ENCODE measurements around the gene AMH.

AMH gene

DNA sequence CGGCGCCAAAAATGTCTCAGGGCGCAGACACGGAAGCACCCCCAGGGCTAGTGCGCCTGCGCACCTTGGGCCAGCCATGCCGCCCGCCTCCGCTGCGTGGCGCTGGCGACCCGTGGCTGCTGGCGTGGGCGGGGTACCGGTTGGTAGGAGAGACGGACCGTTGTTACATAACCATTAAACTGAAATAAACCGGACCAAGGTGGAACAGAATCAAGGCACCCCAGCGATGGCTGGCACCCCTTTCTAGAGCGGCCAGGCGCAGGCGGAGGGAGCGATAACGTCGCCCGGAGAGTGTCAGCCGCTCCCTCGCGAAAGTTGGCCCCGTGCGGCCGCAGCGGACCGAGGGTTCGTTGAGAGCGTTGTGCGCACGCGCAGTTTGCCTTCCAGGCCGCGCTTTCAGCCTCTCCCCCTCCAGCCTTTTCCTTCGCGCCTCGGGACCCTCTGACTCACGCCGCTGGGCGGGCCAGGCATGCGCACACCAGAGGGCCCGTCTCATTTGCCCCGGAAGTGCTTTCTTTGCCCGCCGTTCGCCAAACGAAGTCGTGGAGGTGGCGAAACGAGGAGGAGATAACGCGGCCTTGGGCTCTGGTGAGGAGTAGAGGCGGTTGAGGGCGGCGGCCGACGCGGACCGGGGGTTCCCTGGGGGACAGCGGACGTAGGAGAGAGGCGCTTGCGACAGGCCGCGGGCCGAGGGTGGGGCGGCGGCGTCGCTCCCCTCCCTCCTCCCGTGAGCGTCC lies 12.6 kb upstream of the AMH start, which contains the start of the genes PLEKHJ1 and SF3A2:
TSS of gene PLEKHJ1 (minus strand) at position 16 of the 737 bp plus-strand sequence. CDS start 81 bp downstream, outside the sequence.
TSS of gene SF3A2 (plus strand) at position 511 of the 737 bp plus-strand sequence. CDS start 6,595 bp downstream, outside the sequence.
- peak; percentile 98 for DNase-seq

DNA sequence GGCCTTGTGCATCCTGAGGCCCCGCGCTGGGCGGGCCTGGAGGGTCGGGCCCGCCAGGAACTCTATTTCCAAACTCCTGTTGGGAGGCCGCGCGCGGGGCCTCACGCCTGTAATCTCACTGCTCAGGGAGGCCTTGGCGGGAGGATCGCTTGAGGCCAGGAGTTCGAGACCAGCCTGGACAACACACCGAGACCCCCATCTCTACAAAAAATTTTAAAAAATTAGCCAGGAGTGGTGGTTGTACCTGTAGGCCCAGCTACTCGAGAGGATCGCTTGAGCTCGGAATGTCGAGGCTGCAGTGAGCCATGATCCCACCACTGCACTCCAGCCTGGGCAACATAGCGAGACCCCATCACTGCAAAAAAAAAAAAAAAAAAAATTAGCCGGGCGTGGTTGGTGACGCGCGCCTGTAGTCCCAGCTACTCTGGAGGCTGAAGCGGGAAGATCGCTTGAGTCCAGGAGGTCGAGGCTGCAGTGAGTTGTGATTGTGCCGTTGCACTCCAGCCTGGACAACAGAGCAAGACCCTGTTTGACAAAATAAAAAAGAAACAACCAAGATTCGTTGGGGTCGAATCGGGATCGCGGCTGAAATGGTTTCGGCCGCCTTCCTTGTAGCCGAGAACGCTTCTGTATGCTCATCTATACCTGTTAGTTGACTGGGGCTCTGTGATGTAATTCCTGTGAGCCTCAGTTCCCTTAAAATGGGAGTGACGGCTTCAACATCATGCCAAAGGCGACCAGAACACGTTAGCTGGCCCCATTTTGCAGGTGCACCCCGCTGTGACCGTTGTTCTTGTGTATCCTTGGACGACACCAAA lies 11.9 kb upstream of the AMH start:
- DNase-seq: no peak

- DNase-seq: no peak
These were observed 11.3 kb upstream of the AMH start for GRCh38 chr19:2237869-2238153.

GRCh38 chr19:2239173-2239572 lies 9.9 kb upstream of the AMH start:
- DNase-seq: no peak

DNA sequence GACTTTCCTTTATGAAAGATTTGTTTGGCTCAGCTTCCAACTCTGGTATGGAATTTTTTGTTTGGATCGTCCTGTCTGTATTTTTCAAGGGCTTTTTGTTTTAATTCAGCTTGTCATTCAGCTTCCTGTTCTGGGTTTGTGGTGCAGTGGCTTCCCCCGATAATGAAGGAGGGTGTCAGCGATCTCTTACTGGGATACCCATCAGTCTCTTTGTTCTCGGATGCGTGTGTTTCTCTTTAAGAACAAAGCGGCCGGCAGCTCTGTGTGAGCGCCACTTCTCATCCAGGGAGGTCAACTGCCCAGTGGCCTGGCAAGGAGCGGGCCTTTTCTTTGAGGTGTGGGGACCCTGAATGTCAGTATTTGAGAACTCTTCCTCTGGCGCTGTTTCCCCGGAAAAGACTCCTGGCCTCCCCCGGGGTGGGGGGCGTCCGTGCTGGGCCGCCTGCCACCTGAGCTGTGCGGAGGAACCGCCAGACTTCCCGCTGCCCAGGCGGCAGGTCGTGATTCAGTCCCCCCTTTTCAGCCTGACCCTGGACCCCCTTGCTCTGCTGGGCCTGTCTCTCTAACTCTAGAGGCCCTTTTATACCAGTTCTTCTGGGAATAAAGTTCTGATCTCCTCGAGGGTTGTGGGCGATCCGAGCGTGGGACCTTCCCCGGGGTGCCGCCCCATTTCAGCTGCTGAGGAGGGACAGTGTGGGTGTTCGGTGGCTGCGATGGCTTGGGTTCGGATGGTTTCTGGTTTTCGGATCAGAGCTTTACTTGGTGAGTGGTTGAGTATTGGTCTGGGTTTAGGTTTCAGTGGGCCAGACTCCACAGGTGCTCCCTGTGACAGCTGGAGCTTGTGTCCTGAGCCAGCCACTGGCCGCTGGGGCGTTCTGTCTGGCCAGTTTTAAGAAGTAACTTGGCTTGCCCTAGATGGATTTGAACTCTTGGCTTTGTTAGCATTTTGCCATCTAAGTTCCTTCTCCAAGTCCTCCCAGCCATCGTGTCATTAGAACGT lies 9.1 kb upstream of the AMH start:
- no peak for DNase-seq

DNA sequence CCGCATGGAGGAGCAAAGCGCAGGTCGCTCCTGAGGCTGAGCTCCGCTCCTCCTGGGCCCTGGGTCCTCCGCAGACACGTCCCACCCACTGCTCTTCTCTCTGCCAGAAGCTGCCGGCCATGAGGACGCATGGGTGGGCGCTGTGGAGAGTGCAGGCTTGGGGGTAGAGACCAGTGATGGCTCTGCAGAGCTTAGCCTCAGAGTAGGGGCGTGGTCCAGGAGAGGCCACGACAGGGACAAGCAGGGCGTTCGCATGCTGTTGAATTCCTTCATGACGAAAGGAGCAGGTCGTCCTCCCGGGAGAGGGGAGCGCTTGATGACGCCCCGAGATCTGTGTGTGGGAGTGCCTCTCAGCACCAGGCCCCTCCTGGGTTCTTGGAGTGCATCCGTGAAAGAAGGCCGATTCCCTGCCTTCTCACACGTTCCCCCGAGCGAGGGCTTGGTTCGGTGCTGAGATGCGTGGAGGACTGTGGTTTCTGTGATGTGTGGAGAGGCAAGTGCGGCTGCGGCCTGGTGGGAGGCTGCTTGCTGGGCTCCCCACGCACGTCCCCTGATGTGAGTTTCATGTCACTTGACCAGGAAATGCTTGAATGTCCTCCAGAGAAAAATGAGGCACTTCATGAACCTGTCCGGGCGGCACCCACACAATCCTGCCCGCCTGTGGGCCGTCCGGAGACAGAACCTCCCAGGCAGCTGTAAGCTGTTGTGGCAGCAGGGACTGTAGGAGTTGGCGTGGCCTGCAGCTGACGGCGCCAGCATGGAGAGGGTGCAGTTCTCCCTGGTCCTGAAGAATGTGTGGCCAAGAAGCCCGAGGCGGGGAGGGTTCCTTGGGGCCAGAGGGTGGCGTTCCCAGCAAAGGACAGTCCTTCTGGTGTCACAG lies 8.0 kb upstream of the AMH start:
- no peak for DNase-seq

DNA sequence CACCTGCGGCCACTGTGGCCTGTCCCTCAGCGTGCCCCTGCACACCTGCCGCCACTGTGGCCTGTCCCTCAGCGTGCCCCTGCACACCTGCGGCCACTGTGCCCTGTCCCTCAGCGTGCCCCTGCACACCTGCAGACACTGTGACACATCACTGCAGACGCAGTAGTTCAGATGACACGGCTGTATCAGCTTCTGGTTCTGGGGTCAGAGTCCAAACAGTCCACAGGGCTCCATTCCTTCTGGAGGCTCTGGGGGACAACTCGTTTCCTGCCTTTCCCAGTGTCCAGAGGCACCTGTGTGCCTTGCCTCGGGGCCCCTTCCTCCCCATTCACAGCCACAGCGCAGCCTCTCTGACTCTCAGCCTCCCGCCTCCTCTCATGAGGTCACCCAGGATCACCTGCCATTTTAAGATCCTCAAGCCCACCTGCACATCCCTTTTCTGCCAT lies 7.0 kb upstream of the AMH start:
- no peak for DNase-seq

DNA sequence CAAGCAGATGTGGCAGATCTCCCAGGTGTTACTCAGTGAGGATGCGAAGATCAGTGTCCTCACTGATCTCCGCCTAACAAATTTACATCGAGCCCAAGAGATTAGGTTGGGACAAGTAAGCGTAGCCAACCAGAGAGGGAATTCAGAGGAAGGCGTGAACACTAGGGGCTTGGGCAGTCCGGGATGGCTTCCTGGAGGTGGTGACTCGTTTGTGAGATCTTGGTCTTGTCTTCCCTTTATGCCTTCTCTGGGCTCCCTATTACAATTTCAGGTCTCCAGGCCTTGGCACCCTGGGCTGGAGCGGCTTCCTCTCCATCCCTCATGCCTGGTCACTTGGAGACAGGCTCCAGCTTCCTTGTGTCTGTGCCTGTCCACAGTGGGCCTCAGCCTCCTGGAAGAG lies 6.3 kb upstream of the AMH start:
- DNase-seq: no peak

- DNase-seq: no peak
These were observed 5.6 kb upstream of the AMH start for GRCh38 chr19:2243274-2244124.

- no peak for DNase-seq
These were observed 5.1 kb upstream of the AMH start for GRCh38 chr19:2244125-2244411.

- no peak for DNase-seq
These were observed 4.6 kb upstream of the AMH start for GRCh38 chr19:2244486-2244885.

- DNase-seq: no peak
These were observed 3.9 kb upstream of the AMH start for GRCh38 chr19:2245273-2245672.

DNA sequence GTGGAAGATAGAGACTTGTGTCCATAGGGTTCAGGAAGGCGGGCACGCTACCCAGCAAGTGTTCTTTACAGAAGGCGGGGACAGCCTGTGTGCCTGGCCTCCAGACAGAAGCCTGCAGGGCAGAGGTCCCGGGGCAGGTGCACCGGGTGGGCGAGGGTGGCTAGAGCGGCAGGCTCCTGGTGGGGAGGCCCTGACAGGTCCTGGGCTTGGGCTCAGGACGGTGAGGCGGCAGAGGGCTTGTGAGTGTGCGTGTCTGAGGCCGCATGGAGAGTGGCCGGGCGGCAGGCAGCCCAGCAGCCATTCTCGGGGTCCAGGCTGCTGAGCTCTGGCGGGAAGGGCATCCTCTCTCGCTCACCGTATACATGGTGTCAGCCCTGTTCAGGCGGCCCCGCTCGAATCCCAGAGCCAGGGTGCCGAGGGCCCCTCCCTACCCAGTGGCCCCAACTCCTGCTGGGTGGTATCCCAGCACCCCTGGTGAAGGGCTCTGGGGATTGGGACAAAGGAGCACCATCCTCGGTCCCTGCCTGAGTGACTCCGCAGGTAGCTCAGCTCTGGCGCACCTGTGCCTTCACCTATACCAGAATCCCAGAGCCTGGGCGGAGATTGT lies 3.0 kb upstream of the AMH start:
- DNase-seq: no peak

GRCh38 chr19:2246801-2247361 lies 2.2 kb upstream of the AMH start:
- DNase-seq: no peak

- DNase-seq: no peak
These were observed 1.6 kb upstream of the AMH start for GRCh38 chr19:2247433-2248101.

DNA sequence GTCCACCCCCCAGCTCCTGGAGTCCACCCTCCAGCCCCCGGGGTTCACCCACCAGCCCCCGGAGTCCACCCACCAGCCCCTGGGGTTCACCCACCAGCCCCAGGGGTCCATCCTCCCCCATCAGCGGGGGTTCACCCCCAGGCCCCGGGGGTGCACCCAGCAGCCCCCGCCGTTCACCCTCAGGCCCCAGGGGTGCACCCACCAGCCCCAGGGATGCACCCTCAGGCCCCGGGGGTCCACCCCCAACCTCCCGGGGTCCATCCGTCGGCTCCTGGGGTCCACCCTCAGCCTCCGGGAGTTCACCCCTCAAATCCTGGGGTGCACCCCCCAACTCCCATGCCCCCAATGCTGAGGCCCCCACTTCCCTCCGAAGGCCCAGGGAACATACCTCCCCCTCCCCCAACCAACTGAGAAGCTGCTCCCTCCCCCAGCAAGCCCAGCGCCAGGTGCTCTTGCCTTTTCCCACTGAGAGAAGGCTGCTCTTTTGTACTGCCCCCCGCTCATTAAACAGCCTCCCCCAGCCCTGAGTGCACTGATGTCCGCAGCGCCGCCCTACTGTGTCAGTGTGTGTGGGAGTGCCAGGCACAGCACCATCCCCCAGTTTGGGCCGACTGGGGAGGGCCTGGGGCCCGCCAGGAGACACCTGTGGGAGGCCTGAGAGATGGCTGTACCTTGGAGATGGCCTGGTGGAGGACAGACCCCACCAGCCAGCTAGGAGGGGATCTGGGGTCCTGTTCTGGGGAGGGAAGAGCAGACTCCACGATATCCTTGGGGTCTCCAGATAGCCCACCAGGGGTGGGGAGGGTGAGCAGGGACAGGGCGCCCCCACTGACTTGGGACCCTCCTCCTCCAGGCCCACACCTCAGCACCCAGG lies 750 bp upstream of the AMH start:
- no peak for DNase-seq

DNA sequence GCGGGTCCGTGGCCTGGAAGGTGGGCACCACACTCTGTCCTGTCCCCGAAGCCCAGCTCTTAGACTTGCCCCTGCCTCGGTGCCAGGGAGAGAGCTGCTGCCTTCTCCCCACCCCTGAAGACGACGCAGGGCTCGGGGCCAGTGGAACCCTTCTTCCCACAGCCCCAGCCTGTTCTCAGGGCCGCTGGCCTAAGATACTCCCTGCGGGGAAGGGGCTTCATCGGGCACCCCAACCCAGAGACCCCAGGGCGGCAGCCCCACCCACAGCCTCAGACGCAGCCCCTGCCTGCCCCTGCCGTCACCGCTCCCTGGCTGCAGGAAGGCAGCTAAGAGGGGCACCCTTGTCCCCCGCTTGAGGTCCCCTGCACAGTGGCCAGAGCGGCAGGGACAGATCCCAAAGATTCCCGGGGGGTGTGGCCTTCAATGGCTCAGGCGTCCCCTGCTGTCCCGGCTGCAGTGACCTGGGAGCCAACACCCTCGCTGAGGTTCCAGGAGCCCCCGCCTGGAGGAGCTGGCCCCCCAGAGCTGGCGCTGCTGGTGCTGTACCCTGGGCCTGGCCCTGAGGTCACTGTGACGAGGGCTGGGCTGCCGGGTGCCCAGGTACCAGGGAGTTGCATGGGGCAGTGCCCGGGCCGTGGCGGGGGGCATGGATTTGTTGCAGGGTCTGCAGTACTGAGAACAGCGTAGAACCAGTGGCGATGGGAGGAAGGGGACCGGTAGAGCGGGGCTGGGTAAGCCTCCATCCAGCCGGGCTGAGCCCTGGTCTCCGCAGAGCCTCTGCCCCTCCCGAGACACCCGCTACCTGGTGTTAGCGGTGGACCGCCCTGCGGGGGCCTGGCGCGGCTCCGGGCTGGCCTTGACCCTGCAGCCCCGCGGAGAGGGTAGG lies 1.0 kb downstream of the AMH start:
- no peak for DNase-seq

DNA sequence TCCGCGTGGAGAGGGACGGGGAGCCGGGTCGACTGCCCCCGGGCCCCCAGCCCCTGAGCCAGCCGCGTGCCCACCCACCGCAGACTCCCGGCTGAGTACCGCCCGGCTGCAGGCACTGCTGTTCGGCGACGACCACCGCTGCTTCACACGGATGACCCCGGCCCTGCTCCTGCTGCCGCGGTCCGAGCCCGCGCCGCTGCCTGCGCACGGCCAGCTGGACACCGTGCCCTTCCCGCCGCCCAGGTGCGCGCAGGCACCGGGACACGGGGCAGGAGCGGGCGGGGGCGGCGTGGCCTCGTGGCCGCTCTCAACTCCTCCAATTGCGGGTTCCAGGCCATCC lies 1.6 kb downstream of the AMH start:
- no peak for DNase-seq
